Fibroblast of upper back skin (primary cell): ENCODE results near the gene PTPN11.

ENCODE experiments used
- DNase-seq: peaks from one replicate; pipeline ENCODE4 v3.0.0-alpha.2; 2013

The PTPN11 gene

GRCh38 chr12:112555621-112556233, 137.0 kb downstream of the PTPN11 start:
- DNase-seq = no peak

- no peak for DNase-seq
These were observed 139.3 kb downstream of the PTPN11 start for GRCh38 chr12:112557951-112558630.
